Calu3 (cell line): ENCODE results near the gene TVP23A. TPM values are rescaled to one million over a fixed set of nuclear protein-coding genes. Genes with fewer than 3 reads are reported as not detected.

Experiments used
- BruUV-seq: library from RNA; stranded (reverse); fragments of 400-500 nt; replicated peaks from 2 replicates; lab custom pipeline; 2021; lab: Mats Ljungman, UMichigan
- CTCF ChIA-PET: fragments of 300-600 bp; sonication (Branson Sonifier 250); formaldehyde crosslinking; loops from one replicate; lab custom pipeline; 2022; ENCODE audit warnings: antibody characterized with exemption; lab: Charles Lee
- DNase-seq: peaks from one replicate; pipeline ENCODE4 v3.0.0; 2022
- H3K27ac Mint-ChIP-seq: one replicate; pipeline ENCODE4 v1.8.0; 2022; ENCODE audit warnings: mixed read lengths; ENCODE audit not compliant: unreplicated experiment
- H3K27me3 Mint-ChIP-seq: one replicate; pipeline ENCODE4 v1.8.0; 2022; ENCODE audit warnings: mixed read lengths; ENCODE audit not compliant: unreplicated experiment
- H3K36me3 Mint-ChIP-seq: one replicate; pipeline ENCODE4 v1.8.0; 2022; ENCODE audit warnings: mild to moderate bottlenecking, moderate library complexity, mixed read lengths; ENCODE audit not compliant: insufficient read depth, unreplicated experiment
- H3K4me1 Mint-ChIP-seq: one replicate; pipeline ENCODE4 v1.8.0; 2022; ENCODE audit warnings: mild to moderate bottlenecking, low read depth, mixed read lengths; ENCODE audit not compliant: unreplicated experiment
- H3K4me3 Mint-ChIP-seq: one replicate; pipeline ENCODE4 v1.8.0; 2022; ENCODE audit warnings: mild to moderate bottlenecking, low read depth, moderate library complexity, mixed read lengths; ENCODE audit not compliant: unreplicated experiment
- H3K9me3 Mint-ChIP-seq: one replicate; pipeline ENCODE4 v1.8.0; 2022; ENCODE audit warnings: low read depth, mixed read lengths; ENCODE audit not compliant: unreplicated experiment
- intact Hi-C: fragments of 100-400 bp; cut with micrococcal nuclease; formaldehyde crosslinking; loops from one replicate; pipeline ENCODE4 v1.10.0; 2022; ENCODE audit not compliant: unreplicated experiment
- total RNA-seq: library from RNA; stranded (reverse); gene quantifications from 2 replicates; pipeline ENCODE4 v1.2.3, GENCODE V29; 2022
- TF ChIP-seq, protein P1 (sequence below): fragments of 200-600 bp; IDR thresholded peaks from one replicate; pipeline ENCODE4 v1.8.0; 2022; ENCODE audit warnings: antibody characterized with exemption; ENCODE audit not compliant: unreplicated experiment

The TVP23A gene
- total RNA-seq, 1 experiment from 2014 or later: 0.21 TPM

GRCh38 chr16:10817514-10817913, 1.1 kb downstream of the TVP23A start:
- BruUV-seq: no TSS peak
- CTCF ChIA-PET: interaction anchor here (1.3 kb wide), 2 partner anchors 14 to 54 kb away, joined by 4 to 5 read pairs; no protein-coding TSS in a partner anchor

DNA sequence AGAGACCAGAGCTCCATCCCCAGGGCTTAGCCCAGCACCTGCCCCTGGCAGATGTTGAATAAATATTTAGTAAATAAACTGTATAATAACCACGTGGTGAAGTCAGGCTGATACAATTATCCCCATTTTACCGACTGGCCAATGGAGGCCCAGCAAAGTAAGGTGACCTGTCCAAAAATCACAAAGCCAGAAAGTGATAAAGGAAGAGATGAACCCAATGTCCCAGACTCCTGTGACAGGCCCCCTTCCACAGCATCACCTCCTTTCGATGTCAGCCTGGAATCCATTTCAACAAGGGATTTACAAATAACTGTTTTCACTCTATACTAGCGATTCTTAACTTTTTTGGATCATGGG, 5.5 kb downstream of the TVP23A start:
- no peak overlapping the region for H3K4me3 Mint-ChIP-seq
- no peak overlapping the region for H3K27ac Mint-ChIP-seq
- H3K36me3 Mint-ChIP-seq: no peaks in the 10 kb centered on the region
- intact Hi-C loops: no loop called here
- no peak for DNase-seq
- TF ChIP-seq, protein P1, sequence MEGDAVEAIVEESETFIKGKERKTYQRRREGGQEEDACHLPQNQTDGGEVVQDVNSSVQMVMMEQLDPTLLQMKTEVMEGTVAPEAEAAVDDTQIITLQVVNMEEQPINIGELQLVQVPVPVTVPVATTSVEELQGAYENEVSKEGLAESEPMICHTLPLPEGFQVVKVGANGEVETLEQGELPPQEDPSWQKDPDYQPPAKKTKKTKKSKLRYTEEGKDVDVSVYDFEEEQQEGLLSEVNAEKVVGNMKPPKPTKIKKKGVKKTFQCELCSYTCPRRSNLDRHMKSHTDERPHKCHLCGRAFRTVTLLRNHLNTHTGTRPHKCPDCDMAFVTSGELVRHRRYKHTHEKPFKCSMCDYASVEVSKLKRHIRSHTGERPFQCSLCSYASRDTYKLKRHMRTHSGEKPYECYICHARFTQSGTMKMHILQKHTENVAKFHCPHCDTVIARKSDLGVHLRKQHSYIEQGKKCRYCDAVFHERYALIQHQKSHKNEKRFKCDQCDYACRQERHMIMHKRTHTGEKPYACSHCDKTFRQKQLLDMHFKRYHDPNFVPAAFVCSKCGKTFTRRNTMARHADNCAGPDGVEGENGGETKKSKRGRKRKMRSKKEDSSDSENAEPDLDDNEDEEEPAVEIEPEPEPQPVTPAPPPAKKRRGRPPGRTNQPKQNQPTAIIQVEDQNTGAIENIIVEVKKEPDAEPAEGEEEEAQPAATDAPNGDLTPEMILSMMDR: no peak
- no peaks in the 10 kb centered on the region for H3K4me1 Mint-ChIP-seq
- H3K27me3 Mint-ChIP-seq: no peaks in the 10 kb centered on the region
- H3K9me3 Mint-ChIP-seq: no peaks in the 10 kb centered on the region
- CTCF ChIA-PET: interaction anchor here (0.7 kb wide), 1 partner anchor 10 kb away, joined by 4 read pairs; no protein-coding TSS in a partner anchor
- BruUV-seq: no TSS peak

More at GRCh38 chr16:10817514-10817913, 1.1 kb downstream of the TVP23A start:
- intact Hi-C loops: no loop called here
- H3K27ac Mint-ChIP-seq: no peak overlapping the region
- no peaks in the 10 kb centered on the region for H3K27me3 Mint-ChIP-seq
- no peaks in the 10 kb centered on the region for H3K9me3 Mint-ChIP-seq
- DNase-seq: no peak
- no peak overlapping the region for H3K4me3 Mint-ChIP-seq
- TF ChIP-seq, protein P1: no peak
- no peaks in the 10 kb centered on the region for H3K36me3 Mint-ChIP-seq
- no peaks in the 10 kb centered on the region for H3K4me1 Mint-ChIP-seq

- no peaks in the 10 kb centered on the region for H3K4me1 Mint-ChIP-seq
- H3K27me3 Mint-ChIP-seq: no peaks in the 10 kb centered on the region
- no peak for DNase-seq
- H3K9me3 Mint-ChIP-seq: no peaks in the 10 kb centered on the region
- intact Hi-C loops: no loop called here
- no peak overlapping the region for H3K27ac Mint-ChIP-seq
- no peaks in the 10 kb centered on the region for H3K36me3 Mint-ChIP-seq
- BruUV-seq: no TSS peak
- TF ChIP-seq, protein P1: no peak
- H3K4me3 Mint-ChIP-seq: no peak overlapping the region
- CTCF ChIA-PET: interaction anchor here (0.5 to 0.7 kb wide), 2 partner anchors 9 to 75 kb away, joined by 3 to 4 read pairs; no protein-coding TSS in a partner anchor
Measured at GRCh38 chr16:10812312-10813098, 6.1 kb downstream of the TVP23A start.

- Mint-ChIP-seq H3K9me3 (no peaks in the 10 kb centered on the region), H3K36me3 (no peaks in the 10 kb centered on the region), H3K4me1 (no peaks in the 10 kb centered on the region), H3K27me3 (no peaks in the 10 kb centered on the region), H3K27ac (no peak overlapping the region), H3K4me3 (no peak overlapping the region)
- BruUV-seq: no TSS peak
- TF ChIP-seq, protein P1: no peak
- intact Hi-C loops: no loop called here
- CTCF ChIA-PET: interaction anchor here (0.7 kb wide), 1 partner anchor 22 kb away, joined by 4 read pairs; no protein-coding TSS in a partner anchor
- no peak for DNase-seq
Measured at GRCh38 chr16:10809706-10810105, 8.9 kb downstream of the TVP23A start.
